ENCODE measurements around the gene SORL1-AS1.
"Not testable (repeated sequence)": the region's sequence is repeated elsewhere in the genome, so short reads cannot be mapped to it uniquely, and the experiment has no call there.

The SORL1-AS1 gene

DNA sequence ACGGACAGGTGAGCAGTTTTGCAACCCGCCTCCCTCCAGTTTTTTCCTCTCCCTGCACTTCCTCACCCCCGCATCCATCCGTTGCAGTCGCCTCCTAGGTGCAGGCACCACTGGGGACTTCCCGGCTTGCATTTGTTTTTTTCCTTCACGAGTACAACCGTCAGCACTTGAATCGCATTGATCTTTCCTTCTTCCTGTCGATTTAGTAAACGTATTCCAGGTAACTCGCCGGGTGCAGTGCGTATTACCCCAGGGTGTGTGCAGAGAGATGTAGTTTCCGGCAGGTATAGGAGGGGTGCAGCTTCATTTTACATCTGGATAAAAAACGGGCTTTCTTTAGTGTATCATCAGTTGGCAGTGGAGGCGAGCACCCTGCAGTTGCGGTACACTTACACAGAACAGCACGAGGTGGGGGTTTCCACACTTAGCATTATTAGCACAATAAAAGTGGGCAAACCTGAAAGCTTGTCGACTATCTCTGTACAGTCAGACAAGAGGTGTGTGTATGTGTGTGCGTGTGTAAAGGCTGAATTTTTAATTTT, at the start of gene SORL1-AS1:
TSS of gene SORL1-AS1 (minus strand) at position 359 of the 542 bp plus-strand sequence.
- DNase-seq (ENCODE audit: low read depth), result no peak

DNA sequence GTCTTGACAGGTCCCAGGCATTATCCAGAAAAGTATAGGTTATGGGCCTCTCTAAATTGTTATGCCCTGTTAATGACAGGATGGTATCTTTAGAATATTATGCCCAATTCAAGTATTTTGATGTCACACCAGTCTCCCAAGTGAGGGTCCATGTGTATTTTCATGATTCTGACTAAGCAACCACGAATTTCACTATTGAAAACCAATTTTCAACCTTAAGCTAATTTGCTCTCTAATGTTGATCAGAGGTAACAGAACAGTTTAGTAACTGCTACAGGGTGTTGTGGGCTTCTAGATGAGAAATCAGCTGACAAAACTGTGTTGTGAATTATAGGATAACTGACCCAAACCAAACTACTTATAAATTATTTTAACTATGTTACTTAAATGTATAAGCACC, 48.0 kb upstream of the SORL1-AS1 start:
- no peak for DNase-seq (ENCODE audit: low read depth)

DNA sequence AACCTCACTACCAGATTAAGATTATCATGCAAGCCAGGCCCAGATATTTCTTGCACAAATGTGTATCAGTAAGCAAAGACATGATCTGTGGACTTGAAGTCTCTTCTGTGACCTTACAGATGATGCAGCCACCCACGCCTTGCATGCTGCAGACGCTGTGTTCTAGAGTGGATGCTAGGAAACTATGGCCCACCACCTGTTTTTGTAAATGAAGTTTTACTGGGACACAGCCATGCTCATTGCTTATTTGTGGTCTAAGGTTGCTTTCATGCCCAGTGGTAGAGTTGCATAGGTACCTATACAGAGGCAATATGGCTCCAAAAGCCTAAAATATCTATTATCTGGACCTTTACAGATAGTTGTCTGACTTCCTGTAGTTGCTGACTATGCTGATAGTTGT, 47.5 kb upstream of the SORL1-AS1 start:
- no peak for DNase-seq (ENCODE audit: low read depth)

DNA sequence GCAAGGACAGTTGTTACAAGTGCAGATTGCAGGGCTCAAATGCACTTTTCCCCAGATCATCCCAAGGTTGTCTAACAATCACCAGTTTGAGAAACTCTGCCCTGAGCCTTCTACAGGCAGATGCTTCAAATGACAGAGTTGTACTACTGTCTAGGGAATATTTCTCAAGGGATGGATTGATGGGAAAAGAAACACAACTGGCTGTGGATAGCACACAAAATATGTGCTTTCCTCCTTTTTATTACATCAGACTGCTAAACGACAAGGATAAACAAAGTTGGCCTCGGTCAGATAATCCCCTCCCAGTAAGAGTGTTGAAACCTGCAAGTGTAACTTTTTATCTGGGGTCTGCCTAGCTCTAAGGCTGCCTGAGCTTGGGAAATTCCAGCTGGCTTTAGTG, 46.6 kb upstream of the SORL1-AS1 start:
- DNase-seq (ENCODE audit: low read depth), result no peak

DNA sequence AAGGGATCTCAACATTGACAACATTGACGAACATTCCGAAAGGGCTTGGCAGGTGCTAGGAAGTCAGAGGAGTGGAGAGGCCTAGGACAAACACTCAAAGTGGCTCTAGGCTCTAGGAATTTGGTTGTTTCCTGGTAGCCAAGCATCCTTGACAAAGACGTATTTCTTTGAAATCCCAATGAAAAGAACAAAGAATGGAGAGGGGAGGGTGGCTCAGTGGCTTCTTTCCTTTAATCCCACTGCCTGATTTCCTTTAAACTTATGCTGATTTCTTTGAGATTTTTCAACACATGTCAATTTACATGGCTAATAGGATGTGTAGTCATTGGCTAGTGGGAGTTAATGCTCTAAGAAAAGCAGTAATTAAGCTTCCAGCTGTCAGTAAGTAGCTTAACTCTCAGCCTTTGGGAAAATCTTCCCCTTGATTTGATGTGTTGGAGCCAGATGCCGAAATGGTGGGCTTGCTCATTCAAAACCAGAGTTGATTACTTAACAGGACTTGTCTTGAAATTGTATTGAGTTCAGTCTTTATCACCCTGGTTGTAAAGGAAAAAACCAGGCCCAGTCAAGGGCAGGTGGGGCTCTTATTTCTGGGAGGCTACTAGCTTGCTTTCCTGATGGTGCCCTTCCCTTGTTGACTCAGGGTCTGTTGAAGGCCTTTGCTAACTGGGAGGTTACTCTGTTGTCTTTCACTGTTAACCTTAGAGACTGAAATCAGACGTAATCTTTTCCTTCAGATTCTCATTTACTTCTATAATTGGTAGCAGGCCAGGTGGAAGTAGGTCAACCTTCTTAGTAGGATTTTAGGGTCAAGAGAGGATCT, 44.6 kb upstream of the SORL1-AS1 start:
- no peak for DNase-seq (ENCODE audit: low read depth)

DNA sequence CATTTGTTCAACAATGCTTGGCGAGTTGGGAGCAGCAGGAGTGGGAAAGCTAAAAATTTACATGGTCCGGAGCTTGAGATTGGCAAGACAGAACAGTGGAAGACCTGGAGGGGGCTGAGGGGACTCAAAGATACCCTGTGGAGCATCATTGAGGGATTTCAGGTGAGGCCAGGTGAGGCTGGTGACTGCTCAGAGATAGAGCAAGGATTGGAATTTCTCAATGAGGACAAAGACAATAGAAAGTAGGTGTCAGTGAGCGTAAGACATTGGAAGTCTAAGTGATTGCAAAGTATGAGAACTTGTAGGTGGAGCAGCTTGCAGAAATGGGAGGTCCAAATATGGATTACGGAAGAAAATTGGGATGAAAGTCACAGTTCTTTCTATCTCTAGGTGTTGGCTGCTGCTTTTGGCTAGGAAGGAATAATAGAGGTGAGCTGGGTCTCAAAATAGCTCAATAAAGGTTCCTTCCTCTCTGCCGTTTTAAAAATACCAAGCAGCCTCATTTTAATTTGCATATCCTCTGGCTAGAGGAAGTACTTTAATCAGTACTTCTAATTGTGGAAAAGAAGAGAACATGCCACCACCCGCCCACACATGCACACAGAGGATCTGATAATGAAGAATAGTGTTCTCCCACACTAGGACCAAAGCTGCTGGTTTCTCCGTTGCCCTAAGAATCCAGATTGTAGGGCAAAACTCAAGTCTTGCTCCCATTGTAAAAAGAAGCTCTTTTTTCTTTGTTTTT, 41.8 kb upstream of the SORL1-AS1 start:
- no peak for DNase-seq (ENCODE audit: low read depth)

DNA sequence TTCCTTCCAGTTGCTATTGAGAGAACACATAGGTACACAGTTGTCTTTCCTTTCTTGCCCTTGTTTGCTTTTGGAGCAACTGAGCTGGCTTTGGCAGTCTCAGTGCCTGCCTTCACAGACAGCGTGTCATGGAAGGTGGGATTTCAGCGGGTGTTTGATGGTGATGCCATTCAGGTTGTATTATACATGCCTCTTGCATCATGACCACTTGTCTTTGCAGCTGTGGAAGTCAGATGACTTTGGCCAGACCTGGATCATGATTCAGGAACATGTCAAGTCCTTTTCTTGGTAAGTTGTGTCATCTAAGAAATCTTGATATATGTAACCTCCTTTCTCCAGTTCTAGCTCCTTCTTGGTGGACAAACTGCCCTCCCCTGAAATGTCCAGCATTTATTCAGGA, 37.1 kb upstream of the SORL1-AS1 start:
- no peak for DNase-seq (ENCODE audit: low read depth)

DNA sequence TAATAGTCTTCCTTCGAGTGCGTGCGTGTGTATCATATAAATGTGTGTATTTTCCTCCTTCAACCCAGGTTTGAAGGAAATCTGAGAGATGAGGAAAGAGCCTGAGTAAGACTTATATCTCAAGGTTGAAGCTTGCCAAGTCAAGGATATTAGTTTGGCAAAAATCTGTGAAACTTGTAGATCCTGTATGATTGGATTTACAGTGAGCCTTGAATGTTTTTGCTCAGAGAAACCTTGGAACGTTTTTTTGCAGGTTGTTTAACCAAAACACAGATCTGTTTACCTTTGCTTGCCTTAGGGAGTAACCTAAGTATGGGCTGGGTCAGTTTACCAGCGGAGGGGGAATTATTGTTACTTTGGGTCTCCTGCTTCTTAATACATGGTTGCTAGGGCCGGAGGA, 35.9 kb upstream of the SORL1-AS1 start:
- DNase-seq (ENCODE audit: low read depth), result no peak

DNA sequence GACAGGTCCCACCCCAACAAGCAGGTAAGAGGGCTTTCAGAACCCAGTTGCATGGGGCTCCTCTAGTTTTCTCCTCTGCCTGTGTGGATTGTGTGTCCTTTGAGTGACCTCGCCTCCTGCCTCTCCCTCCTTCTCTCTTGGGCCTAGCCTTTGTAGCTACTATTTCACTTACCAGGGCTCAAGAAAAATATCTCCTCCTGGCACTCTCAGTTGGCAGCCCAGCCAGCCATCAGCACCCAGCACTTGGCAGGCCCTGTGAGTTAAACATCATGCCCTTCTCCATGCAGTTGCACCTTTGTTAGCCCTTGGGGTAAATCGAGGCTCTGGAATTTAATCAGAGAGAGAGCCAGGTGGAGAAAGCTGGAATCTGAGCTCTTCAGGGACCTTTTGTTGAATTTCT, 35.4 kb upstream of the SORL1-AS1 start:
- no peak for DNase-seq (ENCODE audit: low read depth)

DNA sequence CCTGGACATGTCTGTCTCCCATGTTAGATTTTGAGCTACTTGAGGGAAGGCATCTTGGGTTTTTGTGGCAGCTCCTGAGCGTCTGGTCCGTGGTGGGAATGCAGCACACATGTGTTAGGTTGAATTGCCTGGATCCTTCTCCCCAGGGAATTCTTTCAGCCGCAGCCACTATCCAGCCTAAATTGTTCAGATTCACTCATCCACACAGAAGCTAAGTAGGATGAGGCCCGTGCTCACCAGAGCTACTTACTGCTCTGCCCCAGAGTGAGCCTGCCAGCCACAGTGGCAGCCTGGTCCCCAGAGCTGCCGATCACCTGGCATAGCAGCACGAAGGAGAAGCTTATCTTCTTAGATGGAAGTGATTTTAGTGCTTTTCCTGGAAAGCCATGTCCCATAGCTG, 34.4 kb upstream of the SORL1-AS1 start:
- no peak for DNase-seq (ENCODE audit: low read depth)

DNA sequence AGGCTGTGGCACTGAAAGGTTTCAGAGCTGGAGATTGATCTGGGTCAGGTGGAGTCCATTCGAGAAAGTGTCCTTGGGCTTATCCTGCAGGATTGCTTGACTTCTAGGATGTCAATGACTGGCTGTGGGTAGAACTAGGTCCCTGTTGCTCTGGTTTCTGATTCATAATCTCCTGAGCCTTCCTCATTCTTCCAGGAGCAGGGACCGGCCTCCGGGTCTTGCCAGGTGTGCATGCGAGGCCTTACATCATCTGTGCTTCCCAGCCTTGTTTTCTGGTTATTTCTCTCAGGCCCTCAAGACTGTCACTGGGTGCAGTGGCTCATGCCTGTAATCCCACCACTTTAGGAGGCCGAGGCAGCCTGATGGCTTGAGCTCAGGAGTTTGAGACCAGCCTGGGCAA, 33.3 kb upstream of the SORL1-AS1 start:
- DNase-seq (ENCODE audit: low read depth), result no peak

DNA sequence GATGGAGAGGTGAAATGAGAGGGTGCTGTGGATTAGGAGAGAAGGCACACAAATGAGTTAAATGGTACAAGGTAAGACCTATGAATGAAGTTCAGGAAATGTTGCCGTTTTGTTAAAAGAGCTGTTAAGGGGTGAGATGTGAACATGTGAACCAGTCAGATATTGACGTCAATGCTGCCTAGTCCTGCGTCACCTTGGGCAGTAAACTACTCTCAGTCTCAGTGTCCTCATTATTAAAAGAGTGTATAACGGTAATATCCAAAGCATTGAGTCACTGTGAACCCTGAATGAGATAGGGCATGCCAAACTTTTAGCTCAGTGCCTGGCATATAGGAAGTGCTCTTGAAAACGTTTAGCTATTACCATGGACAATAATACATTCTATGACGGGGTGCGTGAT, 32.4 kb upstream of the SORL1-AS1 start:
- DNase-seq (ENCODE audit: low read depth), result no peak

DNA sequence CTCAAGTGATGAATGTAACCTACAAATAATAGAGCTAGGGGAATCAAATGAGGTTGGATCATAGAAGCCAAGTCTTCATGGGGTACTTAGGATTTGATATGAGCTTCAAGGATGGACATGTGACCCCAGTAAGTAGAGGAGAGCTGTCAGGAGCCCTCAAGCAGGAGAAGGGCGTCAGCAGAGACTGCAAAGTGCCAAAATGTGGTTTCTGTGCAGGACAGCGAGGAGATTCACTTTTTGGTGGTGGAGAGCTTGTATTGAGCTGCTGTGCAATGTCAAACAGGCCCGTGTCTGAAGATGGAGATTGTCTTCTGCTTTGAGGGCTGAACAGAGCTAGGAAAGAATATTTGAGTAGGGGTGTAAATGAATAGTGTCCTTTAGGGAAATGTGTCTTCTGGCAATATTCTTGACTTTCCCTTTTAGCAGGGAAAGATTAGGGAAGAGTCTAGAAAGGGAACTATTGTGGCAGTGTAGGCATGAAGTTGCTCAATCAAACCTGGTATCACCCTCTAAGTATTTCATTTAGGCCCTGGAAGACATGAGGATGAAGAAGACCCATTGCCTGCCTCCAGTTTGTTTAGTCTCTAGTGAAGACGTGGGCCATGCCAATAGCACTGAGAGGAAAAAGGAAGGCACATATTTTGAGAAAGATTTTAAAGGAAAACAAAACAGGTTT, 31.2 kb upstream of the SORL1-AS1 start:
- DNase-seq (ENCODE audit: low read depth), result no peak

DNA sequence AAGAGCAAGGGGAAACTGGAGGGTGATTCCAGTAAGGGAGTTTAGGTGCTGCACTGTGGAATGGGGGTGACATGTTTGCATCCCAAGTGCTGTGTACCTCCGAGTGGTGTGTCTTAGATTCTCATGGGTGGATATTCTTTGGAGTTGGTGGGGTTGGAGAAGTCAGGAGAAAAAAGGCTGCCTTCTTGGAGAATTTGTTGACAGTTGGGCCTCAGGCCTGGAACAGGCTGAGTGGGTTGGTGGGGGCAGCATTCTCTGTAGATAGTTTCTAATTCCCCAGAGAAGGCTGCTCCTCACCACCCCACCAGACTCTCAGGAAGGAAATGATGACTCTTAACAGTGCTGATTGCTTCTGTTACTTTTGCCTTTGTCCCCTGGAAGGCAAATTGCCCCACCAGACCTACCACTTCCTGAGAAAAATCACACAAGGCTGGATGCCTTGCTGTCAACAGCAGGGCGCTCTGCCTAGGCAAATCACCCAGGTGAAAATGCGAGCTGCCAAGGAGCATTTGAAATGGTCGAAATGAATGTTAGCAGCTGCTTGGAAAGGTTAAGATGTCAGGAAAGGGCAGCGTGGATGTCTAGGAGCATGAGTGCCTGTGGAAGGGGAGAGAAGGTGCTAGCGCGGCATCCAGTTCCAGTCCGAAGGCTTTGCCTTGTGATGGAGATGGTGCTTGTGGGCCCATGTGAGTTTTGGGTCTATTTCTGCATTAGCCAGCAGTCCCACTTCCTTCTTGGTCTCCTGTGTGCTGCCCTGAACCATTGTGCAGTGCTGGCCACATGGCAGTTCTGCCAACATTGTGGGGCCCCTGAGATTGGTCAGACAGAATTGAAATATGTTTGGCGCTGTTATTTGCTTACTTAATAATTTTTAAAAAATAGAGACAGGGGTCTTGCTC, 29.7 kb upstream of the SORL1-AS1 start:
- no peak for DNase-seq (ENCODE audit: low read depth)

DNA sequence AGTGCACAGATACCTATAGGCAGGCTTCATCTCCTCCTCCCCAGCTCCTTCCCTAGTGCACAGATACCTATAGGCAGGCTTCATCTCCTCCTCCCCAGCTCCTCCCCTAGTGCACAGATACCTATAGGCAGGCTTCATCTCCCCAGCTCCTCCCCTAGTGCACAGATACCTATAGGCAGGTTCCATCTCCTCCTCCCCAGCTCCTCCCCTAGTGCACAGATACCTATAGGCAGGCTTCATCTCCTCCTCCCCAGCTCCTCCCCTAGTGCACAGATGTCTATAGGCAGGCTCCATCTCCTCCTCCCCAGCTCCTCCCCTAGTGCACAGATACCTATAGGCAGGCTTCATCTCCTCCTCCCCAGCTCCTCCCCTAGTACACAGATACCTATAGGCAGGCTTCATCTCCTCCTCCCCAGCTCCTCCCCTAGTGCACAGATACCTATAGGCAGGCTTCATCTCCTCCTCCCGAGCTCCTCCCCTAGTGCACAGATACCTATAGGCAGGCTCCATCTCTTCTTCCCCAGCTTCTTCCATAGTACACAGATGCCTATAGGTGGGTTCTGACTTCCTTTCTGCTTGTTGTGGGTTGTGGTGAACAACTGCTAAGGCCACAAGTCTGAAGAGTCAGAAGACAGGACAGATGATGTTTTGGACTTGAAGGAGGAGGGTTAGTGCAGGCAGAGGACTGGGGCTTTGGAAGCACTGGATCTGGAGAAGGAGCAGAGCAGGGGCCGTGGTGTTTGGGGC, 28.9 kb upstream of the SORL1-AS1 start:
- not testable (repeated sequence) for DNase-seq (ENCODE audit: low read depth)

DNA sequence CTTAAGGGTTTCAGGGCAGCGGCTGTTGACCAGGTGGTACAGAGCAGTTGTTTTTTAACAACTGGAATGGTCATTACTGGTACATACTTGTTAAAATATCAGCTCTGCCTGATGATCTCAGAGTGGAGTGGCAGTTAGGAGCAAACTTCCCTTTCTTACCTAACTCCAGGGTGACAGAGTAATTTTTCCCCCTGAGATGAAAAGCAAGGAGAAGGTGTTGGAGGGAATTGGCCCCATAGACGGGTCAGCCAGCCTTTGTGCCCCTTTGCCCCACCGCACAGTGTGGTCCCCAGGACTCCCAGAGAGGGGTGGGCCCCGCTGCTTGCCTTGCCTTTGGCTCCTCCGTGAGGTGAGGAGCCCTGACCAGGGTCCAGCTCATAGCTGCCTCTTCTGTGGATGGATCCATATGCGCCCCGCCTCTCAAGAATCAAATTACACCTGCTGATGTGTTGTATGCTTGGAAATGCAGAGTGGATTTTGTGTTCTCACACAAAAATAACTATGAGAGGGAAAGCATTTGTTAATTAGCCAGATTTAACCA, 27.0 kb upstream of the SORL1-AS1 start:
- DNase-seq (ENCODE audit: low read depth), result no peak

DNA sequence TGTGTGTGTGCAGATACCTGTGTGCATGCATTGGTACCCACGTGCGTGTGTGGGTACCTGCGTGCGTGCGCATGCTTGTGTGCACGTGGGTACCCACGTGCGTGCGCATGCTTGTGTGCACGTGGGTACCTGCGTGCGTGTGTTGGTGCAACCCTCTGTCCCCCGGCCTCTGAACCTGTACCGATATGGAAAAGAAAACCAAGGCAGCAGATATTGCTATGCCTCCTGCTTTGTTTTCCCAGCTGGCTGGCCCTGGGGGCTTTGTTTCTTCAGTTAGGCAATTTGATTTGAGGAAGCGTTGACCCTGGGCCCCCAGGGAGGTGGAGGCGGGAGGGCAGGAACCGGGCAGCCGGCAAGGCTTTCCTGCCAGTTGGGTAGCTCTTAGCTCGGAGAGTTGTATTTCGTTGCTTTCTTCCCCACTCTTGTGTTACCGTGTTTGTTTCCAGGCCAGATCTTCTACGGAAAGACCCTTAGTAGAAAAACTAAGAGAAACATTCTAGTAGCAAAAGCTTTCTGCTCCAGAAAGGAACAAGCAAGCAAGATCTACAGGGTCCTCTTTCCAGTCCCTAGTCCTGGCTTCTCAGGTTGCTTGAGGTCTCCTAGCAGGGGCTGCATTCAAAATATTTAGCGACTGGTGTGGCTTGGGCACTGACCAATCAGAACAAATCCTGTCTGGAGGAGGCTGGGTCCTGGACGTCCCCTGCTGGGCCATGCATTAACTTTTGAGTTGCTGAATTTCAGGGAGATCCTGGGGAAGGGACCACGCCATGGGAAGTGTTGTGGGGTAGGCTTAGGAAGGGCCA, 26.3 kb upstream of the SORL1-AS1 start:
- DNase-seq (ENCODE audit: low read depth), result no peak

DNA sequence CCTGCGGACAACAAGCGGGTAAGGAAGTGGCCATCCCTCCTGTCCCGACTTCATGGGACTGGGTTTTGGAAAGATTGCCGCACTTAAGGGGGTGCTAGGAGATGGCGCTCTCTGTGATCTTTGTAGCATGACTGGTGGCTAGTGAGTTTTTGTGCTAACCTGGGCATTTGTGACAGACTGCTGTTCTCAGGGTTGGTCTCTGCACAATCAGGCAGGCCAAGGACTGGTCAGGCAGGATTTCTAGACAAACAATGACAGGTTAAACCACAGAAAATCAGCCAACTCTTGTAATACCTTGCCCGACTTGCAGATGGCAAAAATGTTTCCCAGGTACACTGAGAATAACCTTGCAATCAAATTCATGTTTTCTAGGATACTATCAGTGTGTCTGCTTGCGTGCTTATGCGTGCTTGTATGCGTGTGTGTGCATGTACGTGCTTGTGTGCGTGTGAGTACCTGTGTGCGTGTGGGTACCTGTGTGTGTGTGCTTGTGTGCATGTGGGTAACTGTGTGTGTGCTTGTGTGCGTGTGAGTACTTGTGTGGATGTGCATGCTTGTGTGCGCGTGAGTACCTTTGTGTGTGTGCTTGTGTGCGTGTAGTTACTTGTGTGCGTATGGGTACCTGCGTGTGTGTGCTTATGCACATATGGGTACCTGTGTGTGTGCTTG, 25.6 kb upstream of the SORL1-AS1 start:
- DNase-seq (ENCODE audit: low read depth), result no peak

DNA sequence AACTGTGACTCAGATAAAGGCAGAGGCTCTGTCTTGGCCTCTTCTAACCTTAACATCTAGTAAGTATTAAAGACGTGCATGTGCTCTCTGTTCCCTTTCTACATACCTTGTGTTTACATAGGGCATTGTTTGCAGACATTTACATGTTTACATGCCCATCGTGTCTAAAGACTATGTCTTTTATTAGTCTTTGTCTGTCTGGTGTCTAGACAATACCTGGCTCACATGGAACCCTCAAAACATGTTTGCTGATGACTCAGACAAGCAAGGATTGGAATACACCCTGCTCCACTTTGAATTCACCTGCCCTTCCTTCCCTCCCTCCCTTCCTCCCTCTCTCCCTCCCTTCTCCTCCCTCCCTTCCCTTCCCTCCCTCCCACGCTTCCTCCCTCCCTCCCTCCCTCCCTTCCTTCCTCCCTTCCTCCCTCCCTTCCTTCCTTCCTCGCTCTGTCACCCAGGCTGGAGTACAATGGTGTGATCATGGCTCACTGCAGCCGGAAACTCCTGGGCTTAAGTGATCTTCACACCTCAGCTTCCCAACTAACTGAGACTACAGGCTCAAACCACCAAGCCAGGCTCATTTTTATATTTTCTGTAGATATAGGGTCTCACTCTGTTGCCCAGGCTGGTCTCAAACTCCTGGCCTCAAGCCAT, 23.7 kb upstream of the SORL1-AS1 start:
- no peak for DNase-seq (ENCODE audit: low read depth)
